Measurements from ENCODE around the gene SDS.

SDS gene

DNA sequence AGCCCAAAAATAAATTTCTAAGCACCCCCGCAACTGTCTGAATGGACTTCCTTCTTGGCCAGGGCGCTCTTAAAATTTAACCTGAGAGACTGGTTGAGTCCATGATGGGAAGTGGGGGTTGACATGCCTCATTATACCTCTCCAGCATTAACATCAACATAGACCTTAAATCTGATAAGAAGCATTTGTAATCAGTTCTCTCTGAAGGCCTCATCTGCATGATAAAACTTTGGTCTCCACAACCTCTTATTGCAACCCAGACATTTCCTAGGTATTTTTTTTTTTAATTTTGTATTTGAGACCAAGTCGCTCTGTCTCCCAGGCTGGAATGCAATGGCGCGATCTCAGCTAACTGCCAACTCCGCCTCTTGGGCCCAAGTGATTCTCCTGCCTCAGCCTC is 58.4 kb downstream of the SDS start:
- DNase-seq = no peak

Data from NCI-H526 (cell line).